NCI-H2227 treated with DMSO at 0.1 percent for 48 hours (cell line): ENCODE measurements around the gene MCRIP2.
A peak's percentile ranks its signal among the peaks of the same experiment; 100 is the strongest.
"Not testable (repeated sequence)": the region's sequence is repeated elsewhere in the genome, so short reads cannot be mapped to it uniquely, and the experiment has no call there.

Source experiments
- DNase-seq: peaks from one replicate; lab custom pipeline; 2025; lab: John Stamatoyannopoulos, UW

The MCRIP2 gene, protein sequence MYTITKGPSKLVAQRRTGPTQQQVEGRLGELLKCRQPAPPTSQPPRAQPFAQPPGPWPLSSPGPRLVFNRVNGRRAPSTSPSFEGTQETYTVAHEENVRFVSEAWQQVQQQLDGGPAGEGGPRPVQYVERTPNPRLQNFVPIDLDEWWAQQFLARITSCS

GRCh38 chr16:641326-642188 is at the start of gene MCRIP2:
Gene MCRIP2 (plus strand): TSS chr16:641828. CDS start chr16:641992, 164 bp downstream.
- DNase-seq, result peak; percentile 55

DNA sequence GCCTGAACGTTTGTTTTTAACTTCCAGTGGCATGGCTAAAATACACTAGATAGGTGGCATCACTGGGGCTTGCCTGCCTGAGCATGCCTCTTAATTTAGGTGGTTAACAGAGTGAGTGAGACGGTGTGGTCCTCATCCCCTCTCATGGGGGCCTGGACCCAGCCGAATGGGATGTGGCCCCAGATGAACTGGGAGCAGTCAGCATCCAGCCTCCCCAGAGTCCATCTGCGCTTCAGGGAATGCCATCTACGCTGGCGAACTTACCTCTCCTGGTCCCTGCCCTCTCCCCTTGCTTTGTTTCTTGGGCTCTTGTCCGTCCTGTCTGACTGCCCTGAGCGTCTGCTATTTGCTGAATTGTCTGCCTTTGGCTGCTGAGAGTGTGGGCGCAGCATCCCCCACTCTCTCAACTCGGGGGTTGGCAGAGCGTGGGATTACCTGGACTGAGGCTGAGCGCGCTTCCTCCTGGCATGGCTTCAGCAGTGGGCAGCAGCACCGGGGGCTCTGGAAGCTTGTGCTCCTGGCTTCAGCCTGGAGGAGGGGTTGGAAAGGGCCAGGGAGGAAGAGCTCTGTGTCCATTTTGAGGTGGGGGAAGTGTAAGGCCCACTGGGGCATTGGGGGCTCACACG is 49.6 kb upstream of the MCRIP2 start:
- no peak for DNase-seq

GRCh38 chr16:592518-593306 is 48.9 kb upstream of the MCRIP2 start:
- no peak for DNase-seq

DNA sequence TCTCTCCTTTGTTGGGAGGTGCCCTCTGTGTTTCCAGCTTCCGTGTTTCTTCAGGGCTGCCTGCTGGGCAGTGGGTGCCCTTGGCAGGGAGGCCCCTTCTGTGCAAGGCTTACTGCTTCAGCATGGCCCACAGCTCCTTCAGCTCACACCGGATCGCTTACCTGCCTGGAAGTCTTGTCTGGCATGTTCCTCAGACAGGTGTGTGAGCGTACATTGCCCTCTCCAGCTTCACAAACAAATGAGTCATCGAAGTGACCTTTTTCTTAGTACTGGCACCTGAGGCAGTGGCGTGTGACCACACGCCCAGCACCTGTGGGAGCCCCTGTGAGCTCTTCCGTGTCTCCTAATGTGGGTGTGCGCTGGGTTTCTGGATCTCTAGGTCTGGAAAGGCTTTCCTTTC is 48.2 kb upstream of the MCRIP2 start:
- no peak for DNase-seq

- DNase-seq, result no peak
Observed at GRCh38 chr16:593807-594206, 47.8 kb upstream of the MCRIP2 start.

GRCh38 chr16:595094-595528 is 46.5 kb upstream of the MCRIP2 start:
- DNase-seq, result no peak

DNA sequence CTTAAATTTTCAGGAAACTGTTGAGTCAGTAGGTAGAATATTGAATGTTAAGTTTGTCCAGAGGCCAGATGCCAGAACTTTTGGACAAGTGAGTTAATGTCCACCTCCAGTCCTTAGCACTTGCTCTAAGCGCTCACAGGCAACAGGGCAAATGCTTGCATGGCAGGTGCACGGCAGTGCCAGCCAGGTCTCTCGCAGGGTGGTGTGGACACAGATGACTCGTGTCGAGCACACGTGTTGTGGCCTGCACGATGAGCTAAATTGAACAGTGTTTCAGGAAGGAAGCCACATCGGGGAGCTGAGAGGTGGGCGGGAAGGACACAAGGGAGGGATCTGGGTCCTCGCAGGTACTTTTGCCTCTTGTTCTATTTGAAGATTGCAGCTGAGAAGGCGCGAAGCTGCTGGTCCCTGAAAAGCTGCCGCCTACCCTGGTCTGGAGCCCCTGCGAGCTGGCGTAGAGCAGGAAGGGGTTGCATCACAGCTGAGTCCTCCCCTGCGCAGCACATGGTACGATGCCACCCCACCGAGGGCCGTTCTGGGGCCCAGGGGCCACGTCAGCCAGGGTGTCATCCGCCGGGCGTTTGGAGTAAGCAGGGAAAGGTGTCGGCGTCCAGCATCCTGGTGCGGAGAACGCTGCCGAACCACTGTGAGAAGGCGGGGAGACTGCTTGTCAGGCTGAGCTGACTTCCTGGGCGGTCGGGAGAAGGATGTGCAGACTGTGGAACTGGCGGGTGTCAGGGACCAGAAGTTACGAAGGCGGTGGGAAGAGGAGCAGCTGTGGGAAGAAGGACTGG is 45.5 kb upstream of the MCRIP2 start:
- DNase-seq, result no peak

DNA sequence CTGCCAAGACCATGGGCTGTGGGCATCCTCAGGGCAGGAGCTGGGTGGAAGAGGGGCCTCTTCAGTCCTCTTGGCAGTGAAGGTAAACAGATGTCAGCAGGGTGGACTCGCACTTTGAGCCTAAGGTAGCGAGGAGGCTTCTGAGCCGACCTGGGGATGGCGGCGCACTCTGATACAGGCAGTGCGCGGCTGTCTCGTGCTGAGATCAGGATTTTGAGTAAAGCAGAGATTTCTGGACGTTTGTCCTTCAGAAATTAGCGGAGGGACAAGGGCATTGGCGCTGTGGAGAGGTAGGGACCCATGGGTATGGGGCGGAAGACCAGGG is 44.9 kb upstream of the MCRIP2 start:
- DNase-seq, result no peak

GRCh38 chr16:597655-598054 is 44.0 kb upstream of the MCRIP2 start:
- DNase-seq, result not testable (repeated sequence)

GRCh38 chr16:598823-599739 is 42.5 kb upstream of the MCRIP2 start:
- no peak for DNase-seq

- no peak for DNase-seq
Observed at GRCh38 chr16:600781-601180, 40.8 kb upstream of the MCRIP2 start.

- no peak for DNase-seq
Observed at GRCh38 chr16:603933-604332, 37.7 kb upstream of the MCRIP2 start.

GRCh38 chr16:606656-607307 is 34.8 kb upstream of the MCRIP2 start:
- no peak for DNase-seq

- DNase-seq, result no peak
Observed at GRCh38 chr16:608019-608418, 33.6 kb upstream of the MCRIP2 start.

- no peak for DNase-seq
Observed at GRCh38 chr16:609316-609715, 32.3 kb upstream of the MCRIP2 start.

DNA sequence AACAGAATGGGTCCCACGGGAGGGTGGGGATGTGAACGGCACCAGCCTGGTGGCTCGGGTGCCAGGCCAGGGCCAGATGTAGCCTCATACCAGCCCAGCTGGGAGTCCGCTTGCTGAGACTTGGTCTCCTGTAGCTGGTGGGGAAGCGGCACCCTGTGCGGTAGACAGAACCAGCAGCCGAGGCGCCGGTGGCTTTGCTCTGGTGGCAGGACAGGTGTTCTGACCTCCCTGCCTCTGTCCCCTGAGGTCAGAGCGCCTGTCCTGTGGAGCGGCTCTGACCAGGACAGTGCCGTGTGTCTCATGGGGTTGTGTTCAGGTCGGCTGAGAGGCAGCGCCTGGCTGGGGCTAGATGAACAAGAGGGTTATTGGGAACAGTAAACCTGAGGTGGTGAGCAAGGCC is 31.6 kb upstream of the MCRIP2 start:
- DNase-seq, result no peak

- no peak for DNase-seq
Observed at GRCh38 chr16:610513-611381, 30.9 kb upstream of the MCRIP2 start.

- DNase-seq, result no peak
Observed at GRCh38 chr16:615122-615521, 26.5 kb upstream of the MCRIP2 start.
